ENCODE results near the gene ZNF865. TPM values are rescaled to one million over a fixed set of nuclear protein-coding genes. Genes with fewer than 3 reads are reported as not detected.

ZNF865 gene
- total RNA-seq, 1 experiment from 2014 or later = 2.5 TPM

- DNase-seq (ENCODE audit: low read depth) = peak; percentile 92
Measured at GRCh38 chr19:55586976-55587668, 18.3 kb upstream of the ZNF865 start.

DNA sequence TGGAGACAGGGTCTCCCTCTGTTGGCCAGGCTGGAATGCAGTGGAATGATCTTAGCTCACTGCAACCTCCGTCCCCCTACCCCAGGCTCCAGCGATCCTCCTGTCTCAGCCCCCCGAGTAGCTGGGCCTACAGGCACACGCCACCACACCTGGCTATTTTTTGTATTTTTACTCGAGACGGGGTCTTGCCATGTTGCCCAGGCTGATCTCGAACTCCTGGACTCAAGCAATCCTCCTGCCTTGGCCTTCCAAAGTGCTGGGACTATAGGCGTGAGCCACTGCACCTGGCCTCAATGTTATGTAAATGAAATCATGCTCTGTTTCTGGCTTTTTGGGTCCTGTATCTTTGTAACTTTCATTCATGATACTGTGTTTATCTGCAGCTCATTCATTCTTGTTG, 16.7 kb upstream of the ZNF865 start:
- DNase-seq (ENCODE audit: low read depth) = no peak

DNA sequence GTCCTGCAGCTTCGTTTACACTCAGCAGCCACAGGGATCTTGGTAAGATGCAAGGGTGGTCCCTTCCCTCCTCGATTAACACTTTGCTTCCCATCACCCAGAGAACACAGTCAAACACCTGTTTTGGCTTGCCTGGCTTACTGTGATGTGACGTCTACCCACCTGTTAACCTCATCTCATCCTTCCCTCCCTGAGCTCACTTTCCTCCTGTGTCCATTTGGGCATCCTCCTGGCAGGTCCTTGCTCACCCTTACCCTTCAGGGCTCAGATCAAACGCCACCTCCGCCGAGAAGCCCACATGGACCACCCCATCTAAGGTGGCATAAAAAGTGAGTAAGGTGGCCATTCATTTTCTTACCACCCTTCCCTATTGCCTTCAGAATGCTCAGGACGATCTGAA, 15.3 kb upstream of the ZNF865 start:
- DNase-seq (ENCODE audit: low read depth) = no peak

DNA sequence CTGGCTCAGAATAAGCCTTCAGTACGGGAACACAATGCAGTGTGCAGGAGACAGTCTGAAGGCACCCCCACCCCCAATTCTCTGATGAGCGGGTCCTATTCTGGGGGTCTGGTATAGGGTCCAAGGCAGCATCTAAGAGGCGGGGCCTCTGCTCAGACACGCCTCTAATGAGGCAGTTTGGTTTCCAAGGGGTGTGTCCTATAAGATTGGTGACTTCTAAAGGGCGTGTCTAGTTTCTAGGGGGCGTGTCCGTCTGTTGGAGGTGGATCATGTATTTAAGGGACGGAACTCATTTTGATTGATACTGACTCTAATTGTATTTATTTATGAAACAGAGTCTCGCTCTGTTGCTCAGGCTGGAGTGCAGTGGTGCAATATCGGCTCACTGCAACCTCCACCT, 14.8 kb upstream of the ZNF865 start:
- DNase-seq (ENCODE audit: low read depth) = no peak

DNA sequence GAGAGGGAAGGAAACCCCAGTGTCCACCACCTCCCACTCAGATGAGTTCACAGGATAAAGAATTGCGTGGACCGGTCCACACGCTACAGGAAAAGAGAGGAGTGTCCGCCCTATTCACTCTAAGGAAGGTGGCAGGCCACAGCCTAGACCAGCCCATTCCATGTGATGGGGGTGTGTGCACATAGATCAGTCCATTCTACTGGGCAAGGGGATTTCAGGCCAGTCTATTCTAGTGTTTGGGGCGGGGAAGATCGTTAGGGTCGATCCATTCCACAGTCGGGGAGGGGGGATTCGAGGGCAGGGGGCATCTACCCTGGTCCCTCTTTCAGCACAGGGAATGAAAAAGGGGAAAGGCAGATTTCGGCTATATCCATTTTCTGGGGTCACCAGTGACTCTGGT, 13.9 kb upstream of the ZNF865 start:
- DNase-seq (ENCODE audit: low read depth) = no peak

- no peak for DNase-seq (ENCODE audit: low read depth)
Measured at GRCh38 chr19:55592391-55593090, 12.9 kb upstream of the ZNF865 start.

GRCh38 chr19:55593096-55593772, 12.2 kb upstream of the ZNF865 start:
- no peak for DNase-seq (ENCODE audit: low read depth)

DNA sequence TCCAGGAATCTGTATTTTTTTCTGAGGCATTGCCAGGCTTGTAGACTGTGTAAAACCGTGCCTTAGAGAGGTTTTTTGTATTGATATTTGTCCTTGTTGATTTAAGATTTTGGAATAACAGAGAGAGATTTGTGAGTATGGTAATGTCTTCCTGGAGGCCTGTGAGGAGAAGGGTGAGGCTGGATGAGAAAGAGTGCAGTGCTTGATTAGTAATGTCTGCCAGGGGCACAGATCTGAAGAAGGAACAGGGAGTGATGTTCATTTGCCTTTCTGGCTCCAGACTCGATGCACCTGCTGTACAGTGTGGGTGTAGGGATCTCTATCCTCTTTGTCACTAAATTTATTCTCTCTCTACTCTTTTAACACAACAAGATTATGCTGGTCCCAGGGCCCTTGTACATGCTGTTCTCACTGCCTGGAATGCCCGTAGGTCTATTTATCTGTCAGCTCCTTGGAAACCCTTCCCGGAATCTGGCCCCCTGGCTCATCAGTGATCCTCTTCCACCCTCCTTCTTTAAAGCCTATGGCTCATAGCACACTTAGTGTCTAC, 10.4 kb upstream of the ZNF865 start:
- DNase-seq (ENCODE audit: low read depth) = no peak

GRCh38 chr19:55596304-55596703, 9.1 kb upstream of the ZNF865 start:
- DNase-seq (ENCODE audit: low read depth) = no peak

- no peak for DNase-seq (ENCODE audit: low read depth)
Measured at GRCh38 chr19:55597501-55597921, 7.9 kb upstream of the ZNF865 start.

DNA sequence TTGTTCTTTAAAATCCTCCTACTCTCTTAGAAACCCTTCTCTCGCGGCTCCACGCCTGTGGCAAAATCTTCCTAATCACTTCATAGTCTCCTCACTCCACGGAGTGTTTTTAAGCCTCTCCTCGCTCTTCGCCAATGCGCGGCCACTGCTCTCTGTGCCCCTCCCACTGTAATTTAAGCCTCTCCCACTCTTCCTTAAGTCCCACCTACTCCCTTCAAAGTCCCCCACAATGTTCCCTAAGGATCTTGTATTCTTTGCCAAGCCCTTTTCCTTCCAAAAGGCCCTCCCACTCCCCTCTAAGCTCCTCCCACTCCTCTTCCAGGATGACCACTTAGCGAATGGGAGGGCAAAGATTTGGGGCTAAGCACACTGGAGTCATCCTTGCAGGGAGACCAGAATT, 7.4 kb upstream of the ZNF865 start:
- DNase-seq (ENCODE audit: low read depth) = no peak

DNA sequence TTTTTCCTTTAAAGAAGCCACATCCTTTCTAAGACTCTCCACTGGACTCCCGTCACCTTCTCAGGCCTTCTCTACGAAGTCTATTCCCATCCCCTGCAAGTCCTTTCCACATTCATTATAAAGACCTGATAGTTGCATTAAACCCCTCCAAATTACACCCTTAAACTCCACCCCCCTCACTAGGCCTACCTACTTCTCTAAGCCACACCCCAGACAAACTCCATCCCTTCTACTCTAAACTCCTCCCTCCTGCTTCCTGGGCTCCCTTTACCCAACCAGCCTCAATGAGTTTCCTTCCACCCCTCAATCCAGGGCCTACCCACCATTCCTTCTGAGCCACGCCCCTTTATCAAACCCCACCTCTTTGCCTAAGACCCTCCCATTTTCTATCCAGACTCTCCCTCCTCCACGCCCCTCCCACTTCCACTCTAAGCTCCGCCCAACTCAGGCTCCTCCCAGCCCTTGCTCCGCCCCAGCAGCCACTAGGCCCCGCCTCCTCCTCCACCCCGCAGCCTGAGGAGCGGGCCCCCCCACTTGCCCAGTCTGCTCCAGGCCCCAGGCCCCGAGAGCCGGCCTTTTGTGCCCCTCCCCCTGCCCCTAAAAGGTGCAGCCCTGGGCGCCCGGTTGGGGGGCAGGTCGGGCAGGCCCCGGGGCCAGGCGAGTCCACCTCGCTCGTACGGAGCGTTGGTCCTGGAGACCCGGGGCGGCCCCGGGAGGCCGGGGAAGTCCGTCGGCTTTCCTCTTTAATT, 6.6 kb upstream of the ZNF865 start:
- DNase-seq (ENCODE audit: low read depth) = peak; percentile 91

DNA sequence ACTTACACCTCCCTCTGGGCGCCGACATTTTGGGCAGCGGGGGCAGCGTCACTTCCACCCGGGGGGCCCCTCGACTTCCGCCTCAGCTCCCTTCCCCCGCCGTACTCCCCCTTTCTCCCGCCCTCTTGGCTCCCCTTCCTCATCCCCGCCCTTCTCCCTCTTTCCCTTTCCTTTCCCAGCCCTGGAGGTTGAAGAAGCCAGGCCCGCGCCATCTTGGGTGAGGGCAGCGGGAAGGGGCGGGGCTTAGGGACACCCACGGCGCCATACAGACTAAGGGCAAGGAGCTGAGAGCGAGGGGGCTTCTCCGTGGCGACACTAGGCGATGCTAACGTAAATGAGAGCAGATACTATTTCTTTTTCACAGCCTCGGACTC, 6.0 kb upstream of the ZNF865 start, which contains the start of gene FIZ1:
FIZ1 (minus strand) TSS at position 50 of the 374 bp plus-strand sequence. CDS start 1,652 bp downstream, outside the sequence.
- peak; percentile 98 for DNase-seq (ENCODE audit: low read depth)

GRCh38 chr19:55599842-55600661, 5.4 kb upstream of the ZNF865 start, which contains the start of gene ZNF524:
Gene ZNF524 (plus strand): TSS chr19:55600288. CDS start chr19:55602113, 1,825 bp downstream.
- DNase-seq (ENCODE audit: low read depth) = peak; percentile 88

DNA sequence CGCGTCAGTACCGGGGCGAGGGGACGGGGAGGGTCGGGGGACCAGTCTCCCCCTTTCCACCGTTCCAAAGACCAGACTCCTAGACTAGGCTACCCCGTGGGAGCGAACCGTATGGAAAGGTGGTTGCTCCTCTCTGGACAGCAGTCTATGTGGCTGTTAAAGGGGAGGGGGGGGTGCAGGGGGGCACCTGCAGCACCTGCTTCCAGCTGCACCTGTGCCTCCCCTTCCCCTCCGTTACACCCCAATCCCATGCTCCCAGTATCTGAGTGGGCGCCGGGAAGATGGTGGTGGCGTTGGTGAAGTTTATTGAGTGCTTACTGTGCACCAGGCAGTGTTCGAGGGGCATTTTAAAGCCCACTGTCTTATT, 4.8 kb upstream of the ZNF865 start:
- DNase-seq (ENCODE audit: low read depth) = no peak

DNA sequence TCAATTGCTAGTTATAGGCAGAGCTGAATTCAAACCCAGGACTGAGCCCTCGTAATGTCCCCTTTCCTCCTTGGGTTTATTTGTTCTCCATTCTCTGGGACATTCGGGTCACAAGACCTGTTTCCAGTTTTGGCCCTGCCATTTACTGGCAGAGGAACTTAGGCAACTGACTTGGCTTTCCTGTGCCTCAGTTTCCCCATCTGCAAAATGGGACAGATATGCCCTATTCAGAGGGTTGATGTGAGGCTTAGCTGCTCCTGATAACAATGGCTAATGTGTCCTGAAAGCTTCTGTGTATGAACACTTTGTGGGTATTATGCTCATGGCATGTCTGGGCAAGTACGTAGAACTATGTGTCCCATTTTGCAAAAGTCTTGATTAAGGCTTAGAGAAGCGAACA, 4.4 kb upstream of the ZNF865 start:
- no peak for DNase-seq (ENCODE audit: low read depth)

- no peak for DNase-seq (ENCODE audit: low read depth)
Measured at GRCh38 chr19:55602104-55603001, 3.1 kb upstream of the ZNF865 start.

GRCh38 chr19:55603115-55603514, 2.3 kb upstream of the ZNF865 start:
- DNase-seq (ENCODE audit: low read depth) = no peak

DNA sequence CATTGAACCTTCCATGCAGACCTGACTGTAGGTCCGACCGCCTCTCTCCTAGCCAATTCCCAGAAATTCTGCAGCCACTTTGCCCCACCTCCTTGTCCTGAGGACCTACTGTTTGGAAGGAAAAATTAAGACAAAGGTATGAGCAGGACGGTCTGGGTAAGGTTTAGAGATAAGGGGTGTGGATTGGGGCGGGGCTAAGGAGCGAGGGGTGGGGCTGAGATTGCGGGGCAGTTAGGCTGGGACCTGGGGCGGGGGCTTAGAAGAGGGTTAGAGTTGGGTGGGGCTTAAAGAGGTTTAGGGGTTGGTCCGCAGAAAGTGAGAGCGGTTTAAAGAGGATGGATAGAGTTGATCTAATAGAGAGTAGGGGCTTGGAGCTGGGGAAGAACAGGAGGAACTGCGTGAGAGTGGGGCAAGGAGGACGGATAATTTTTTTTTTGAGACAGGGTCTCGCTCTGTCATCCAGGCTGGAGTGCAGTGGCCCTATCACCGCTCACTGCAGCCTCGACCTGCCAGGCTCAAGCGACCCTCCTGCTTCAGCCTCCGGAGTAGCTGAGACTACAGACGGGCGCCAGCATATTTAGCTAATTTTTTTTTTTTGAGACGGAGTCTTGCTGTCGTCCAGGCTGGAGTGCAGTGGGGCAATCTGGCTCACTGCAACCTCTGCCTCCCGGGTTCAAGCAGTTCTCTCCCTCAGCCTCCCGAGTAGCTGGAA, 1.7 kb upstream of the ZNF865 start:
- no peak for DNase-seq (ENCODE audit: low read depth)

All from M059J (cell line).